Hepatocyte (in vitro differentiated cells): Measurements from ENCODE around the gene GLDN.

Experiments
- CTCF ChIP-seq: fragments of 200-600 bp; sonication (generic); IDR thresholded peaks from 2 replicates; pipeline ENCODE4 v1.5.1; 2016; ENCODE audit warnings: antibody characterized with exemption, mild to moderate bottlenecking; ENCODE audit not compliant: poor library complexity
- EZH2 ChIP-seq: fragments of 200-600 bp; sonication (generic); IDR thresholded peaks from 2 replicates; pipeline ENCODE4 v1.6.1; 2016; ENCODE audit warnings: antibody characterized with exemption, mild to moderate bottlenecking, borderline replicate concordance

GRCh38 chr15:51338496-51338895 lies 3.0 kb upstream of the GLDN start, which contains the start of gene CYP19A1:
- TF ChIP-seq CTCF (no peak), EZH2 (no peak)
